HG03575 (cell line): Measurements from ENCODE around the gene TEX44.
A peak's percentile ranks its signal among the peaks of the same experiment; 100 is the strongest.
"Not testable (repeated sequence)": the region's sequence is repeated elsewhere in the genome, so short reads cannot be mapped to it uniquely, and the experiment has no call there.

Experiments used
- ATAC-seq: cut with Tn5 transposase; IDR thresholded peaks from one replicate; pipeline ENCODE4 v1.9.1; 2021; ENCODE audit not compliant: unreplicated experiment, insufficient number of reproducible peaks, low FRiP score; ENCODE audit errors: extremely low read depth

Gene TEX44

GRCh38 chr2:231592636-231593145 is at the start of gene TEX44:
Gene TEX44 (plus strand): TSS chr2:231592864. CDS start chr2:231592952, 88 bp downstream.
- ATAC-seq = no peak

- peak; percentile 96 for ATAC-seq
Observed at GRCh38 chr2:231545105-231545902, 47.4 kb upstream of the TEX44 start.

GRCh38 chr2:231546014-231546715 is 46.5 kb upstream of the TEX44 start:
- ATAC-seq = no peak

- ATAC-seq = no peak
Observed at GRCh38 chr2:231547315-231548110, 45.2 kb upstream of the TEX44 start.

- no peak for ATAC-seq
Observed at GRCh38 chr2:231548752-231549151, 43.9 kb upstream of the TEX44 start.

GRCh38 chr2:231549446-231550239 is 43.0 kb upstream of the TEX44 start:
- ATAC-seq = no peak

GRCh38 chr2:231552752-231553151 is 39.9 kb upstream of the TEX44 start:
- ATAC-seq = no peak

- ATAC-seq = no peak
Observed at GRCh38 chr2:231554327-231554726, 38.3 kb upstream of the TEX44 start.

- no peak for ATAC-seq
Observed at GRCh38 chr2:231554748-231555545, 37.7 kb upstream of the TEX44 start.

GRCh38 chr2:231556496-231556895 is 36.2 kb upstream of the TEX44 start:
- not testable (repeated sequence) for ATAC-seq

- no peak for ATAC-seq
Observed at GRCh38 chr2:231556981-231557380, 35.7 kb upstream of the TEX44 start.

GRCh38 chr2:231557571-231558217 is 35.0 kb upstream of the TEX44 start:
- no peak for ATAC-seq

GRCh38 chr2:231563378-231563961 is 29.2 kb upstream of the TEX44 start:
- no peak for ATAC-seq

GRCh38 chr2:231565887-231566594 is 26.6 kb upstream of the TEX44 start:
- ATAC-seq = no peak

GRCh38 chr2:231567159-231567558 is 25.5 kb upstream of the TEX44 start:
- no peak for ATAC-seq

GRCh38 chr2:231568098-231568784 is 24.4 kb upstream of the TEX44 start:
- ATAC-seq = no peak
